SU-DHL-6 (cell line): ENCODE results near the gene DCDC2C.

Source experiments
- H2AFZ ChIP-seq: fragments of 200-600 bp; sonication (generic); 2 replicates; pipeline ENCODE4 v1.6.1; 2014; ENCODE audit warnings: low read depth, mild to moderate bottlenecking, moderate library complexity, mixed read lengths, antibody characterized with exemption, low read length; ENCODE audit not compliant: severe bottlenecking
- H3F3A ChIP-seq: fragments of 200-600 bp; shearing (Covaris generic); 2 replicates; pipeline ENCODE4 v1.6.0; 2016; ENCODE audit warnings: antibody characterized with exemption, mild to moderate bottlenecking; ENCODE audit not compliant: insufficient read depth
- H3K27ac ChIP-seq: fragments of 200-600 bp; sonication (generic); 2 replicates; pipeline ENCODE4 v1.5.1; 2016; ENCODE audit warnings: low read depth, mild to moderate bottlenecking, low read length, moderate library complexity, mixed read lengths
- H3K27me3 ChIP-seq: fragments of 200-600 bp; sonication (generic), shearing (Covaris generic); 2 replicates; pipeline ENCODE4 v1.6.0; 2014; ENCODE audit warnings: mild to moderate bottlenecking, low read length
- H3K36me3 ChIP-seq: fragments of 200-600 bp; sonication (generic); 2 replicates; pipeline ENCODE4 v1.6.1; 2014; ENCODE audit warnings: mild to moderate bottlenecking, low read length, mixed read lengths
- H3K4me2 ChIP-seq: fragments of 300-600, 200-600 bp; shearing (Covaris generic), sonication (generic); 2 replicates; pipeline ENCODE4 v1.6.0; 2014; ENCODE audit warnings: low read length, low read depth, mild to moderate bottlenecking; ENCODE audit not compliant: poor library complexity, severe bottlenecking
- H3K4me3 ChIP-seq: fragments of 200-600 bp; sonication (generic); 2 replicates; pipeline ENCODE4 v1.5.1; 2014; ENCODE audit warnings: antibody characterized with exemption, low read length, mild to moderate bottlenecking, mixed read lengths; ENCODE audit not compliant: insufficient read depth, poor library complexity, severe bottlenecking
- H3K79me2 ChIP-seq: fragments of 200-600 bp; sonication (generic); 2 replicates; pipeline ENCODE4 v1.6.1; 2014; ENCODE audit warnings: mild to moderate bottlenecking, low read length, moderate library complexity; ENCODE audit not compliant: insufficient read depth
- H3K9ac ChIP-seq: fragments of 200-600 bp; sonication (generic); 2 replicates; pipeline ENCODE4 v1.7.0; 2014; ENCODE audit warnings: mild to moderate bottlenecking, low read length
- H3K9me2 ChIP-seq: fragments of 200-600 bp; sonication (generic); replicated peaks from 2 replicates; pipeline ENCODE4 v1.6.1; 2014; ENCODE audit warnings: low read length; ENCODE audit not compliant: insufficient read depth
- H3K9me3 ChIP-seq: fragments of 200-600 bp; sonication (generic); 2 replicates; pipeline ENCODE4 v1.6.1; 2014; ENCODE audit warnings: low read length, mixed read lengths; ENCODE audit not compliant: insufficient read depth
- H4K20me1 ChIP-seq: fragments of 200-600 bp; sonication (generic); 2 replicates; pipeline ENCODE4 v1.6.1; 2014; ENCODE audit warnings: low read depth, mild to moderate bottlenecking, antibody characterized with exemption, low read length, moderate library complexity, mixed read lengths
- CTCF ChIP-seq: fragments of 200-600 bp; sonication (generic); IDR thresholded peaks from one replicate; pipeline ENCODE4 v1.5.1; 2017; ENCODE audit warnings: antibody characterized with exemption, mild to moderate bottlenecking, low read length, moderate library complexity; ENCODE audit not compliant: insufficient read depth, poor library complexity, severe bottlenecking
- EZH2phosphoT487 ChIP-seq: fragments of 200-600 bp; sonication (generic), shearing (Covaris generic); conservative IDR thresholded peaks from 2 replicates; pipeline ENCODE4 v1.6.1; 2018; ENCODE audit warnings: mild to moderate bottlenecking, antibody characterized with exemption, low read length, moderate library complexity, mixed read lengths

DCDC2C gene

GRCh38 chr2:3761272-3761671, 57.9 kb downstream of the DCDC2C start:
- Histone ChIP-seq H3K4me3 (no peak overlapping the region), H2AFZ (no peak overlapping the region), H3K9ac (no peak overlapping the region), H3K9me3 (no peaks in the 10 kb centered on the region), H3K4me2 (no peak overlapping the region), H3K9me2 (no peaks in the 10 kb centered on the region), H3K27me3 (no peaks in the 10 kb centered on the region), H3K79me2 (no peaks in the 10 kb centered on the region), H3F3A (no peaks in the 10 kb centered on the region), H3K27ac (no peak overlapping the region), H4K20me1 (no peaks in the 10 kb centered on the region), H3K36me3 (no peaks in the 10 kb centered on the region)
- TF ChIP-seq CTCF (no peak), EZH2phosphoT487 (no peak)

GRCh38 chr2:3762771-3763447, 59.5 kb downstream of the DCDC2C start:
- Histone ChIP-seq H3K79me2 (no peaks in the 10 kb centered on the region), H3K4me3 (no peak overlapping the region), H3K27ac (no peak overlapping the region), H3K27me3 (no peaks in the 10 kb centered on the region), H3K9me2 (no peaks in the 10 kb centered on the region), H3K9ac (no peak overlapping the region), H4K20me1 (no peaks in the 10 kb centered on the region), H3F3A (no peaks in the 10 kb centered on the region), H3K4me2 (no peak overlapping the region), H3K36me3 (no peaks in the 10 kb centered on the region), H3K9me3 (no peaks in the 10 kb centered on the region), H2AFZ (no peak overlapping the region)
- TF ChIP-seq CTCF = no peak
- no peak for TF ChIP-seq EZH2phosphoT487

GRCh38 chr2:3766824-3767223, 63.4 kb downstream of the DCDC2C start:
- no peaks in the 10 kb centered on the region for H3F3A ChIP-seq
- no peaks in the 10 kb centered on the region for H3K36me3 ChIP-seq
- no peaks in the 10 kb centered on the region for H3K27me3 ChIP-seq
- no peaks in the 10 kb centered on the region for H3K9me2 ChIP-seq
- TF ChIP-seq EZH2phosphoT487 (no peak), CTCF (no peak)
- H3K79me2 ChIP-seq = no peaks in the 10 kb centered on the region
- no peaks in the 10 kb centered on the region for H4K20me1 ChIP-seq
- H3K4me3 ChIP-seq = no peak overlapping the region
- H3K9ac ChIP-seq = no peak overlapping the region
- H3K9me3 ChIP-seq = no peaks in the 10 kb centered on the region
- no peak overlapping the region for H3K4me2 ChIP-seq
- no peak overlapping the region for H3K27ac ChIP-seq
- no peak overlapping the region for H2AFZ ChIP-seq
